Astrocyte of the spinal cord (primary cell): ENCODE data around the gene TGIF2.

Experiments used
- DNase-seq: peaks from one replicate; pipeline ENCODE4 v3.0.0; 2011; ENCODE audit warnings: low read depth, low spot score
- H3K4me3 ChIP-seq: 2 replicates; pipeline ENCODE4 v1.5.1; 2011; ENCODE audit warnings: low read depth, mild to moderate bottlenecking, low read length, moderate library complexity
- CTCF ChIP-seq: IDR thresholded peaks from 2 replicates; pipeline ENCODE4 v1.5.1; 2012; ENCODE audit warnings: low read depth, mild to moderate bottlenecking, low read length, inconsistent platforms
- in situ Hi-C: cut with HindIII; loops from 2 replicates; pipeline ENCODE4 v1.10.0; 2017; ENCODE audit warnings: low sequenced_read_pairs

The TGIF2 gene

DNA sequence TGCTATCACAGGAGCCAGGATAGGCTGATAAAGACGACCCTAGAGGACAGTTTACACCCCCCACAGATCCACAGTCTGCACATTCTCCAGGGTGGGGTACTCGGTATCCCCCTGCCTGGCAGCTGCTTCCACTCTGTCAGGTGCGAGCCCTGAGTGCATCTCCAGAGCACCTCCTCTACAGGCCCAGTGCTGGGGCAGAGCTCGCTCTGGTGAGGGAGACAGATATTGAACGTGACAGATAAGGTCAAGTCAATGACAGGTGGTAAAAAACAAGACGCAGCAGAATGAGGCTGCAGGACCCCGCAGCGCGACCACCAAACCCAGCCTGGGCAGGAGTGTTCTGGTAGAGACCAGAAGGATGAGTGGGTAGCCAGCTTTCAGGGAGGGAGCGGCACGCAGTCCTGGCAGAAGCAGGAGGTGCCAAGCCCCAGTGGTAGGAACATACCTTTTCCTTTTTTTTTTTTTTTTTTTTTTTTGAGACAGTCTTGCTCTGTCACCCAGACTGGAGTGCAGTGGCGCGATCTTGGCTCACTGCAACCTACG is 44.5 kb upstream of the TGIF2 start:
- DNase-seq, result no peak
- no peak overlapping the region for H3K4me3 ChIP-seq
- in situ Hi-C loops, result no loop called here
- TF ChIP-seq CTCF, result no peak

DNA sequence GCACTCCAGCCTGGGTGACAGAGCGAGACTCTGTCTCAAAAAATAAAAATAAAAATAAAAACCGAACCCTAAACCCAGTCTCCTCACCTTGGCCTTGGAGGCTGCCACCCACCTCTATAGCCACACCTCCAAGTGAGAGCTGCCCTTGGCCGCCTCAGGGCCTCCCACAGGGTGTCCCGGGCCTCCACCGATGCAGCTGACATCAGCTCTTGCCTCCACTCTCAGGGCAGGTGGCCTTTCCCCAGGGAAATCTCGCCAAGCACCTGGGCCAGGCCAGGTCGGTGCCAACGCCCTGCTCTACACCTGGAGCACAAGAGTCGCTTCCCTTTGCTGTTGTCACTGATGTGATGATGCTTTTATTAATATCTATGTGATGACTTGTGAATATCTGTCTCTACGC is 41.0 kb upstream of the TGIF2 start:
- in situ Hi-C loops, result no loop called here
- no peak overlapping the region for H3K4me3 ChIP-seq
- TF ChIP-seq CTCF, result no peak
- no peak for DNase-seq

- TF ChIP-seq CTCF, result no peak
- no peak for DNase-seq
- no peak overlapping the region for H3K4me3 ChIP-seq
- in situ Hi-C loops, result no loop called here
Measured at GRCh38 chr20:36532822-36533221, 40.6 kb upstream of the TGIF2 start.

GRCh38 chr20:36538026-36538722 is 35.2 kb upstream of the TGIF2 start:
- in situ Hi-C loops, result no loop called here
- no peak overlapping the region for H3K4me3 ChIP-seq
- TF ChIP-seq CTCF, result no peak
- peak; percentile 75 for DNase-seq

DNA sequence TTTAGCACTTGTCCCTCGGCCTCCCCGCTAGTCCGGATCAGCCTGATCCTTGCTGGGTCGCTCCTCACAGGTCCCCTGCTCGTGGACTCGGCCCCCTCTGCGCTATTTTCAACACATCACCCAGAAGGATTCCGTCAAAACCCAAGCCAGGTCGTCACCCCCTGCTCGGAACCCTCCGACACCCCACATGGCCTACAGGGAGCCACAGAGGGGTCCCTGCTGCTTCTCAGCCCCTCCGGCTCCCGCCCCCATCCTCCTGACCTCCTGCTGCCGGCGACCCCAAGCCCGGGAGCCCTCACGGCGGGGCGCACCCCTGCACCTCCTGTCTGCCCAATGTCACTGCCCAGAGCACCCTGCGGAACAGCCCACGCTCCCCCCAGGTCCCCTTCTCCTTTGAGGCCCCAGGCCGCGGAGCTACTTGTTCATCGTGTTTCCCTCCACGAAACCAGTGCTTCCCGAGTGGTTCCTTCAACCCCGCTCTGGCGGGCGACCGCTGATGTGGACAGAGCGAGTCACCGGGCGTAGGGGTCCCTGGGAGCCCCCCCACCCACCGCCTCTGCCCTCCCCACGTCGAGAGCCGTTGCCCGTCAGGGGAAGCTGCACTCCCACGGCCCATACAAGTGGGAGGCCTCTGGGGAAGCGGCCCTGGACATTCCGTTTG is 32.7 kb upstream of the TGIF2 start:
- peak overlapping the region; percentile 82 for H3K4me3 ChIP-seq
- TF ChIP-seq CTCF, result no peak
- no peak for DNase-seq
- in situ Hi-C loops, result no loop called here

- H3K4me3 ChIP-seq, result peak within 1 kb of the TSS; percentile 82
- TF ChIP-seq CTCF, result no peak
- DNase-seq, result peak; percentile 73
- in situ Hi-C loops, result no loop called here
Measured at GRCh38 chr20:36541227-36541767, 32.1 kb upstream of the TGIF2 start, which contains the start of gene MYL9. Gene MYL9 (plus strand): TSS chr20:36541519. CDS start chr20:36544885, 3,366 bp downstream.
